Keratinocyte (primary cell): ENCODE results near the gene SH3RF2. TPM values are rescaled to one million over a fixed set of nuclear protein-coding genes. Genes with fewer than 3 reads are reported as not detected.

Source experiments
- DNase-seq: peaks from one replicate; pipeline ENCODE4 v3.0.0-alpha.2; 2011; ENCODE audit warnings: low read depth, missing footprints, low spot score
- FAIRE-seq: peaks from 2 replicates; lab custom pipeline; 2011; peaks lifted over from hg19 to GRCh38; lab: Jason Lieb, UNC
- H2AFZ ChIP-seq: 2 replicates; pipeline ENCODE4 v1.6.0; 2012; ENCODE audit warnings: low read length, control low read depth, inconsistent platforms; ENCODE audit not compliant: control insufficient read depth
- H3K27ac ChIP-seq: 2 replicates; pipeline ENCODE4 v1.5.1; 2011; ENCODE audit warnings: low read length; ENCODE audit not compliant: control insufficient read depth, insufficient read depth
- H3K27me3 ChIP-seq: 3 replicates; pipeline ENCODE4 v1.6.0; 2011; ENCODE audit warnings: low read length; ENCODE audit not compliant: control insufficient read depth, insufficient read depth; ENCODE audit errors: extremely low read depth
- H3K36me3 ChIP-seq, 2 experiments: 2 replicates in 1 of 2; 3 replicates in 1 of 2; pipeline ENCODE4 v1.5.1; 2011; ENCODE audit warnings: low read length in 2 of 2, mild to moderate bottlenecking in 1 of 2; ENCODE audit not compliant: control insufficient read depth in 2 of 2, insufficient read depth in 2 of 2; ENCODE audit errors: extremely low read depth in 1 of 2
- H3K4me1 ChIP-seq: 3 replicates; pipeline ENCODE4 v1.5.1; 2011; ENCODE audit warnings: low read length; ENCODE audit not compliant: control insufficient read depth, insufficient read depth; ENCODE audit errors: extremely low read depth
- H3K4me2 ChIP-seq: 3 replicates; pipeline ENCODE4 v1.6.0; 2011; ENCODE audit warnings: low read depth, low read length; ENCODE audit not compliant: control insufficient read depth, insufficient read depth; ENCODE audit errors: extremely low read depth
- H3K4me3 ChIP-seq, 3 experiments: fragments of 200-600 bp in 1 of 3; sonication (generic) in 1 of 3; 2 replicates in 2 of 3; 3 replicates in 1 of 3; pipeline ENCODE4 v1.5.1; 2011 to 2016; ENCODE audit warnings: low read length in 3 of 3, mild to moderate bottlenecking in 3 of 3, control low read depth in 2 of 3, inconsistent platforms in 1 of 3, low read depth in 1 of 3, mixed read lengths in 1 of 3, mixed run types in 1 of 3, moderate library complexity in 1 of 3; ENCODE audit not compliant: control insufficient read depth in 2 of 3, insufficient read depth in 2 of 3; ENCODE audit errors: extremely low read depth in 1 of 3
- H3K79me2 ChIP-seq: 2 replicates; pipeline ENCODE4 v1.6.0; 2012; ENCODE audit warnings: low read length; ENCODE audit not compliant: control insufficient read depth, insufficient read depth
- H3K9ac ChIP-seq: 3 replicates; pipeline ENCODE4 v1.6.0; 2011; ENCODE audit warnings: low read length; ENCODE audit not compliant: control insufficient read depth, insufficient read depth; ENCODE audit errors: extremely low read depth
- H3K9me1 ChIP-seq: 3 replicates; pipeline ENCODE4 v1.6.0; 2011; ENCODE audit warnings: low read length; ENCODE audit not compliant: control insufficient read depth, insufficient read depth; ENCODE audit errors: extremely low read depth
- H3K9me3 ChIP-seq: 2 replicates; pipeline ENCODE4 v1.5.1; 2012; ENCODE audit warnings: low read depth, low read length; ENCODE audit not compliant: control insufficient read depth
- H4K20me1 ChIP-seq: 3 replicates; pipeline ENCODE4 v1.6.0; 2011; ENCODE audit warnings: low read length; ENCODE audit not compliant: control insufficient read depth, insufficient read depth; ENCODE audit errors: extremely low read depth
- CTCF ChIP-seq, 3 experiments: IDR thresholded peaks in 1 of 3; conservative IDR thresholded peaks in 1 of 3; optimal IDR thresholded peaks in 1 of 3; 2 replicates in 2 of 3; 3 replicates in 1 of 3; pipeline versions ENCODE3 to v1.5.1; 2011; ENCODE audit warnings: low read length in 3 of 3, mild to moderate bottlenecking in 3 of 3, moderate library complexity in 2 of 3, control low read depth in 1 of 3, inconsistent platforms in 1 of 3; ENCODE audit not compliant: insufficient read depth in 2 of 3; ENCODE audit errors: extremely low read depth in 1 of 3
- EZH2 ChIP-seq: IDR thresholded peaks from one replicate; pipeline ENCODE4 v1.6.1; 2012; ENCODE audit warnings: inconsistent platforms, mild to moderate bottlenecking, low read length, moderate library complexity
- dilution Hi-C: fragments of 300-500 bp; cut with MboI; formaldehyde crosslinking; loops from one replicate; pipeline ENCODE4 v1.7.0; 2020; ENCODE audit warnings: low sequenced_read_pairs; ENCODE audit not compliant: extremely low pct_ligation_motif_present
- polyA plus RNA-seq, 5 experiments: library from polyadenylated mRNA; depleted of rRNA in 3 of 5; stranded (reverse) in 3 of 5; stranded (forward) in 1 of 5; unstranded in 1 of 5; fragments of >200 nt; gene quantifications; 1 replicate in 1 of 5; 2 replicates in 3 of 5; 3 replicates in 1 of 5; pipeline versions ENCODE4 v1.2.1 to v1.2.3, GENCODE V29; 2011 to 2012; ENCODE audit warnings: missing spikeins in 2 of 5, low read depth in 1 of 5, low replicate concordance in 1 of 5

The SH3RF2 gene
- polyA plus RNA-seq, 1 donor (not counting 4 experiments of a cell fraction or from before 2014, with no cell fraction given) = 43.7 TPM

- H3K27me3 ChIP-seq = no peaks in the 10 kb centered on the region
- TF ChIP-seq EZH2 = no peak
- no peak for TF ChIP-seq CTCF (optimal IDR thresholded peaks at IDR 0.05 in 1 of 3, IDR thresholded peaks at IDR 0.05 in 1 of 3, conservative IDR thresholded peaks at IDR 0.05 in 1 of 3; ENCODE audit: extremely low read depth in 1 of 3, insufficient read depth in 2 of 3, low read length in 3 of 3)
- H3K36me3 ChIP-seq = no peaks in the 10 kb centered on the region
- DNase-seq (no peak), FAIRE-seq (peak; percentile 94)
- H3K9me1 ChIP-seq = no peaks in the 10 kb centered on the region
- peak overlapping the region; percentile 11 for H3K9ac ChIP-seq
- no peaks in the 10 kb centered on the region for H4K20me1 ChIP-seq
- dilution Hi-C loops = no loop called here
- no peak overlapping the region for H2AFZ ChIP-seq
- H3K27ac ChIP-seq = peak overlapping the region; percentile 83
- no peaks in the 10 kb centered on the region for H3K9me3 ChIP-seq
- H3K79me2 ChIP-seq = no peaks in the 10 kb centered on the region
- H3K4me1 ChIP-seq = peaks cover 47% of the 10 kb centered on the region
- peak overlapping the region; percentile 38 for H3K4me2 ChIP-seq
- H3K4me3 ChIP-seq = peak overlapping the region in 1 of 3 experiments; percentile 15
Observed at GRCh38 chr5:145925353-145925752, 11.0 kb upstream of the SH3RF2 start.

GRCh38 chr5:145925803-145926202 is 10.6 kb upstream of the SH3RF2 start:
- dilution Hi-C loops = no loop called here
- no peaks in the 10 kb centered on the region for H3K36me3 ChIP-seq
- H3K27ac ChIP-seq = peak overlapping the region; percentile 83
- H3K9me3 ChIP-seq = no peaks in the 10 kb centered on the region
- peak overlapping the region; percentile 38 for H3K4me2 ChIP-seq
- H3K27me3 ChIP-seq = no peaks in the 10 kb centered on the region
- H3K79me2 ChIP-seq = no peaks in the 10 kb centered on the region
- no peak overlapping the region for H3K4me3 ChIP-seq
- TF ChIP-seq EZH2 = no peak
- TF ChIP-seq CTCF (optimal IDR thresholded peaks at IDR 0.05 in 1 of 3, IDR thresholded peaks at IDR 0.05 in 1 of 3, conservative IDR thresholded peaks at IDR 0.05 in 1 of 3; ENCODE audit: extremely low read depth in 1 of 3, insufficient read depth in 2 of 3, low read length in 3 of 3) = no peak
- FAIRE-seq = peak; percentile 93
- DNase-seq = no peak
- no peak overlapping the region for H2AFZ ChIP-seq
- H3K9me1 ChIP-seq = no peaks in the 10 kb centered on the region
- peak overlapping the region; percentile 11 for H3K9ac ChIP-seq
- H4K20me1 ChIP-seq = no peaks in the 10 kb centered on the region
- H3K4me1 ChIP-seq = peaks cover 43% of the 10 kb centered on the region
